Breast epithelium (tissue), 3 donors: ENCODE results near the gene TRIO.

Experiments used
- POLR2A ChIP-seq: fragments of 450-650 bp; IDR thresholded peaks from one replicate; pipeline ENCODE4 v1.6.1; 2016; ENCODE audit warnings: antibody characterized with exemption, mild to moderate bottlenecking, moderate library complexity
- POLR2AphosphoS5 ChIP-seq, 3 donors: sonication (generic); formaldehyde crosslinking; IDR thresholded peaks; one replicate each; pipeline ENCODE4 v1.6.1; 2017; ENCODE audit warnings: antibody characterized with exemption in 3 of 3
- TF ChIP-seq, protein P1 (sequence below), 3 donors: fragments of 450-650 bp; IDR thresholded peaks; one replicate each; pipeline ENCODE4 v1.5.1; 2016 to 2017; ENCODE audit warnings: antibody characterized with exemption in 3 of 3, mild to moderate bottlenecking in 3 of 3, moderate library complexity in 3 of 3

DNA sequence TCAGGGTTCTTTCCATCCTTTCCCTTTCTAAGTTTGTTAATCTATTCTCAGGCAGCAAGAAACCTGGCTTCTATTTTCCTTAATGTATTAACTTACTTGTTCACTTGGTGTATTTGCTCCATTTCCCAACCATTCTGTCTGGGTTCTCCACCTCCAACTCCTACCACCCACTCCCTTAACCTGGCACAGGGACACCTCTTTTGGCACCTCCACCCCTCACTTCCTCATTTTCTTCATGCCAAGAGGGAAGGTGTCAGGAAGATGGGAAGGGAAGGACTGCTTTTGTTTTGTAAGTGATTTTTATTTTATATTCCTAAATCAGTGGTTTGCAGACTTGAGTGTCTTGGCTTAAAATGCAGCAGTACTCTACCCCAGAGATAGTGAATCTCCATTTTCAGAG is 166.1 kb downstream of the TRIO start:
- TF ChIP-seq, protein P1, sequence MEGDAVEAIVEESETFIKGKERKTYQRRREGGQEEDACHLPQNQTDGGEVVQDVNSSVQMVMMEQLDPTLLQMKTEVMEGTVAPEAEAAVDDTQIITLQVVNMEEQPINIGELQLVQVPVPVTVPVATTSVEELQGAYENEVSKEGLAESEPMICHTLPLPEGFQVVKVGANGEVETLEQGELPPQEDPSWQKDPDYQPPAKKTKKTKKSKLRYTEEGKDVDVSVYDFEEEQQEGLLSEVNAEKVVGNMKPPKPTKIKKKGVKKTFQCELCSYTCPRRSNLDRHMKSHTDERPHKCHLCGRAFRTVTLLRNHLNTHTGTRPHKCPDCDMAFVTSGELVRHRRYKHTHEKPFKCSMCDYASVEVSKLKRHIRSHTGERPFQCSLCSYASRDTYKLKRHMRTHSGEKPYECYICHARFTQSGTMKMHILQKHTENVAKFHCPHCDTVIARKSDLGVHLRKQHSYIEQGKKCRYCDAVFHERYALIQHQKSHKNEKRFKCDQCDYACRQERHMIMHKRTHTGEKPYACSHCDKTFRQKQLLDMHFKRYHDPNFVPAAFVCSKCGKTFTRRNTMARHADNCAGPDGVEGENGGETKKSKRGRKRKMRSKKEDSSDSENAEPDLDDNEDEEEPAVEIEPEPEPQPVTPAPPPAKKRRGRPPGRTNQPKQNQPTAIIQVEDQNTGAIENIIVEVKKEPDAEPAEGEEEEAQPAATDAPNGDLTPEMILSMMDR (IDR thresholded peaks at IDR 0.05) = no peak
- no peak for TF ChIP-seq POLR2AphosphoS5 (IDR thresholded peaks at IDR 0.05)
- TF ChIP-seq POLR2A = no peak
